Right hindlimb (tissue), 1 donor: ENCODE data around the gene ZFYVE28.

Source experiments
- DNase-seq: peaks from one replicate; pipeline ENCODE4 v3.0.0-alpha.2; 2018

The ZFYVE28 gene

GRCh38 chr4:2408976-2409375 is 9.5 kb downstream of the ZFYVE28 start:
- no peak for DNase-seq

- no peak for DNase-seq
Observed at GRCh38 chr4:2408401-2408958, 10.0 kb downstream of the ZFYVE28 start.

- no peak for DNase-seq
Observed at GRCh38 chr4:2407991-2408342, 10.5 kb downstream of the ZFYVE28 start.

GRCh38 chr4:2406920-2407319 is 11.5 kb downstream of the ZFYVE28 start:
- no peak for DNase-seq

GRCh38 chr4:2406406-2406805 is 12.0 kb downstream of the ZFYVE28 start:
- DNase-seq = no peak

GRCh38 chr4:2402941-2403340 is 15.5 kb downstream of the ZFYVE28 start:
- DNase-seq = no peak

GRCh38 chr4:2402048-2402842 is 16.2 kb downstream of the ZFYVE28 start:
- peak; percentile 83 for DNase-seq

- DNase-seq = no peak
Observed at GRCh38 chr4:2401610-2401983, 16.8 kb downstream of the ZFYVE28 start.

- no peak for DNase-seq
Observed at GRCh38 chr4:2400841-2401609, 17.4 kb downstream of the ZFYVE28 start.

GRCh38 chr4:2399631-2400190 is 18.7 kb downstream of the ZFYVE28 start:
- DNase-seq = no peak

GRCh38 chr4:2399216-2399615 is 19.2 kb downstream of the ZFYVE28 start:
- DNase-seq = no peak

- no peak for DNase-seq
Observed at GRCh38 chr4:2397596-2398379, 20.7 kb downstream of the ZFYVE28 start.

GRCh38 chr4:2396781-2397368 is 21.6 kb downstream of the ZFYVE28 start:
- no peak for DNase-seq

- no peak for DNase-seq
Observed at GRCh38 chr4:2395584-2395983, 22.9 kb downstream of the ZFYVE28 start.

GRCh38 chr4:2395038-2395437 is 23.4 kb downstream of the ZFYVE28 start:
- DNase-seq = no peak

- no peak for DNase-seq
Observed at GRCh38 chr4:2394528-2394927, 23.9 kb downstream of the ZFYVE28 start.

- peak; percentile 89 for DNase-seq
Observed at GRCh38 chr4:2393353-2394270, 24.8 kb downstream of the ZFYVE28 start.

- peak; percentile 65 for DNase-seq
Observed at GRCh38 chr4:2390784-2391421, 27.5 kb downstream of the ZFYVE28 start.

- DNase-seq = no peak
Observed at GRCh38 chr4:2390146-2390545, 28.3 kb downstream of the ZFYVE28 start.

- DNase-seq = no peak
Observed at GRCh38 chr4:2389691-2390090, 28.8 kb downstream of the ZFYVE28 start.
